DOHH2 (cell line): Measurements from ENCODE around the gene SEMA6A.

Source experiments
- H3F3A ChIP-seq: fragments of 200-600 bp; sonication (generic), shearing (Covaris generic); 2 replicates; pipeline ENCODE4 v1.6.0; 2016; ENCODE audit warnings: antibody characterized with exemption, mild to moderate bottlenecking; ENCODE audit not compliant: control insufficient read depth, insufficient read depth
- H3K27ac ChIP-seq: fragments of 200-600 bp; sonication (generic); 2 replicates; pipeline ENCODE4 v1.5.1; 2014; ENCODE audit warnings: low read depth, mild to moderate bottlenecking, low read length, moderate library complexity
- H3K27me3 ChIP-seq: fragments of 200-600 bp; sonication (generic); 2 replicates; pipeline ENCODE4 v1.6.1; 2014; ENCODE audit warnings: mild to moderate bottlenecking, low read length, mixed read lengths; ENCODE audit not compliant: control insufficient read depth
- H3K36me3 ChIP-seq: fragments of 200-600 bp; sonication (generic); 2 replicates; pipeline ENCODE4 v1.6.1; 2014; ENCODE audit warnings: mild to moderate bottlenecking, low read length, moderate library complexity, mixed read lengths; ENCODE audit not compliant: control insufficient read depth
- H3K4me1 ChIP-seq: fragments of 200-600 bp; sonication (generic); 2 replicates; pipeline ENCODE4 v1.6.1; 2014; ENCODE audit warnings: mild to moderate bottlenecking, low read length, mixed read lengths; ENCODE audit not compliant: control insufficient read depth
- H3K4me2 ChIP-seq: fragments of 200-600 bp; sonication (generic); 2 replicates; pipeline ENCODE4 v1.6.0; 2014; ENCODE audit warnings: mild to moderate bottlenecking, low read length, moderate library complexity
- H3K4me3 ChIP-seq: fragments of 200-600 bp; sonication (generic); 2 replicates; pipeline ENCODE4 v1.5.1; 2014; ENCODE audit warnings: mild to moderate bottlenecking, low read length, mixed read lengths
- H3K79me2 ChIP-seq: fragments of 200-600 bp; sonication (generic); 2 replicates; pipeline ENCODE4 v1.6.1; 2014; ENCODE audit warnings: mild to moderate bottlenecking, low read length, mixed read lengths; ENCODE audit not compliant: control insufficient read depth
- H3K9me2 ChIP-seq: fragments of 200-600 bp; sonication (generic); replicated peaks from 2 replicates; pipeline ENCODE4 v1.6.1; 2014; ENCODE audit warnings: mild to moderate bottlenecking, low read length, mixed read lengths; ENCODE audit not compliant: control insufficient read depth
- H3K9me3 ChIP-seq: fragments of 200-600 bp; sonication (generic); 2 replicates; pipeline ENCODE4 v1.6.1; 2014; ENCODE audit warnings: antibody characterized with exemption, low read length, mixed read lengths; ENCODE audit not compliant: control insufficient read depth, insufficient read depth
- H4K20me1 ChIP-seq: fragments of 200-600 bp; sonication (generic); 2 replicates; pipeline ENCODE4 v1.6.0; 2014; ENCODE audit warnings: low read depth, mild to moderate bottlenecking, antibody characterized with exemption, low read length, moderate library complexity; ENCODE audit not compliant: control insufficient read depth, insufficient read depth
- EZH2phosphoT487 ChIP-seq: fragments of 200-600 bp; sonication (generic); IDR thresholded peaks from 2 replicates; pipeline ENCODE4 v1.6.1; 2017; ENCODE audit warnings: borderline replicate concordance, mild to moderate bottlenecking, antibody characterized with exemption, low read length, moderate library complexity, mixed read lengths
- TF ChIP-seq, protein P1 (sequence below): fragments of 200-600 bp; sonication (generic); IDR thresholded peaks from one replicate; pipeline ENCODE4 v1.5.1; 2014; ENCODE audit warnings: antibody characterized with exemption, mild to moderate bottlenecking, low read depth, low read length; ENCODE audit not compliant: poor library complexity, severe bottlenecking

SEMA6A gene

GRCh38 chr5:116518423-116518822 is 56.2 kb downstream of the SEMA6A start:
- TF ChIP-seq, protein P1, sequence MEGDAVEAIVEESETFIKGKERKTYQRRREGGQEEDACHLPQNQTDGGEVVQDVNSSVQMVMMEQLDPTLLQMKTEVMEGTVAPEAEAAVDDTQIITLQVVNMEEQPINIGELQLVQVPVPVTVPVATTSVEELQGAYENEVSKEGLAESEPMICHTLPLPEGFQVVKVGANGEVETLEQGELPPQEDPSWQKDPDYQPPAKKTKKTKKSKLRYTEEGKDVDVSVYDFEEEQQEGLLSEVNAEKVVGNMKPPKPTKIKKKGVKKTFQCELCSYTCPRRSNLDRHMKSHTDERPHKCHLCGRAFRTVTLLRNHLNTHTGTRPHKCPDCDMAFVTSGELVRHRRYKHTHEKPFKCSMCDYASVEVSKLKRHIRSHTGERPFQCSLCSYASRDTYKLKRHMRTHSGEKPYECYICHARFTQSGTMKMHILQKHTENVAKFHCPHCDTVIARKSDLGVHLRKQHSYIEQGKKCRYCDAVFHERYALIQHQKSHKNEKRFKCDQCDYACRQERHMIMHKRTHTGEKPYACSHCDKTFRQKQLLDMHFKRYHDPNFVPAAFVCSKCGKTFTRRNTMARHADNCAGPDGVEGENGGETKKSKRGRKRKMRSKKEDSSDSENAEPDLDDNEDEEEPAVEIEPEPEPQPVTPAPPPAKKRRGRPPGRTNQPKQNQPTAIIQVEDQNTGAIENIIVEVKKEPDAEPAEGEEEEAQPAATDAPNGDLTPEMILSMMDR, result no peak
- TF ChIP-seq EZH2phosphoT487, result no peak
- Histone ChIP-seq H3K27me3 (no peaks in the 10 kb centered on the region; the same call in 1 of the 2 replicates), H3K4me3 (no peak overlapping the region), H3K9me3 (no peaks in the 10 kb centered on the region), H3K4me2 (no peak overlapping the region), H4K20me1 (no peaks in the 10 kb centered on the region), H3K4me1 (no peaks in the 10 kb centered on the region), H3K27ac (no peak overlapping the region), H3K9me2 (no peaks in the 10 kb centered on the region), H3K36me3 (no peaks in the 10 kb centered on the region), H3F3A (no peaks in the 10 kb centered on the region), H3K79me2 (no peaks in the 10 kb centered on the region)

DNA sequence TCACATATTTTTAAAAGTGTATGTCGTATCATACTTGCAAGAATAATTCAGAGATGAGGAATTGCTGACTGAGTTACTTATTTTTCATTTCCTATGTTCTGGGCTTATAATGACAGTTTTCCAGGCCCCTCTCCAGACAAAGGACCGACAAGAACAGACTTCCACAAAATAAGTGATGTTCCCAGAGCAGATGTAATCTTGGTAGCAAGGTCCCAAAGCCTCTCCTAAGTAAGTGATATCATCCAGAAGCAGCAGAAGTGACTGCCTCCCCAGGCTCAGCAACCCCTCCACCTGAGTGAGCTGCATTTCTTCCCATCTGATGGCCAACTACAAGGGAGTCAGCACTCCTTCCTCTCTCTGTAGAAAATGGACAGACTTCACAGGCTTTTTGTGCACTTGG is 57.1 kb downstream of the SEMA6A start:
- no peaks in the 10 kb centered on the region for H3F3A ChIP-seq
- H3K9me3 ChIP-seq, result no peaks in the 10 kb centered on the region
- TF ChIP-seq, protein P1, result no peak
- TF ChIP-seq EZH2phosphoT487, result no peak
- no peaks in the 10 kb centered on the region for H3K79me2 ChIP-seq
- no peaks in the 10 kb centered on the region for H3K4me1 ChIP-seq
- H3K27me3 ChIP-seq, result no peaks in the 10 kb centered on the region
- H4K20me1 ChIP-seq, result no peaks in the 10 kb centered on the region
- H3K36me3 ChIP-seq, result no peaks in the 10 kb centered on the region
- H3K27ac ChIP-seq, result no peak overlapping the region
- H3K9me2 ChIP-seq, result no peaks in the 10 kb centered on the region
- no peak overlapping the region for H3K4me2 ChIP-seq
- H3K4me3 ChIP-seq, result no peak overlapping the region

- Histone ChIP-seq H4K20me1 (no peaks in the 10 kb centered on the region), H3F3A (no peaks in the 10 kb centered on the region), H3K27me3 (no peaks in the 10 kb centered on the region), H3K9me2 (no peaks in the 10 kb centered on the region), H3K27ac (no peak overlapping the region), H3K4me3 (no peak overlapping the region), H3K9me3 (no peaks in the 10 kb centered on the region), H3K4me1 (no peaks in the 10 kb centered on the region), H3K36me3 (no peaks in the 10 kb centered on the region), H3K79me2 (no peaks in the 10 kb centered on the region), H3K4me2 (no peak overlapping the region)
- TF ChIP-seq, protein P1, result no peak
Observed at GRCh38 chr5:116516021-116516420, 58.6 kb downstream of the SEMA6A start.
